GM21619 (cell line): Measurements from ENCODE around the gene HPRT1.
"Not testable (repeated sequence)": the region's sequence is repeated elsewhere in the genome, so short reads cannot be mapped to it uniquely, and the experiment has no call there.

ENCODE experiments used
- ATAC-seq: cut with Tn5 transposase; IDR thresholded peaks from one replicate; pipeline ENCODE4 v1.9.1; 2021; ENCODE audit not compliant: unreplicated experiment

The HPRT1 gene, protein sequence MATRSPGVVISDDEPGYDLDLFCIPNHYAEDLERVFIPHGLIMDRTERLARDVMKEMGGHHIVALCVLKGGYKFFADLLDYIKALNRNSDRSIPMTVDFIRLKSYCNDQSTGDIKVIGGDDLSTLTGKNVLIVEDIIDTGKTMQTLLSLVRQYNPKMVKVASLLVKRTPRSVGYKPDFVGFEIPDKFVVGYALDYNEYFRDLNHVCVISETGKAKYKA

DNA sequence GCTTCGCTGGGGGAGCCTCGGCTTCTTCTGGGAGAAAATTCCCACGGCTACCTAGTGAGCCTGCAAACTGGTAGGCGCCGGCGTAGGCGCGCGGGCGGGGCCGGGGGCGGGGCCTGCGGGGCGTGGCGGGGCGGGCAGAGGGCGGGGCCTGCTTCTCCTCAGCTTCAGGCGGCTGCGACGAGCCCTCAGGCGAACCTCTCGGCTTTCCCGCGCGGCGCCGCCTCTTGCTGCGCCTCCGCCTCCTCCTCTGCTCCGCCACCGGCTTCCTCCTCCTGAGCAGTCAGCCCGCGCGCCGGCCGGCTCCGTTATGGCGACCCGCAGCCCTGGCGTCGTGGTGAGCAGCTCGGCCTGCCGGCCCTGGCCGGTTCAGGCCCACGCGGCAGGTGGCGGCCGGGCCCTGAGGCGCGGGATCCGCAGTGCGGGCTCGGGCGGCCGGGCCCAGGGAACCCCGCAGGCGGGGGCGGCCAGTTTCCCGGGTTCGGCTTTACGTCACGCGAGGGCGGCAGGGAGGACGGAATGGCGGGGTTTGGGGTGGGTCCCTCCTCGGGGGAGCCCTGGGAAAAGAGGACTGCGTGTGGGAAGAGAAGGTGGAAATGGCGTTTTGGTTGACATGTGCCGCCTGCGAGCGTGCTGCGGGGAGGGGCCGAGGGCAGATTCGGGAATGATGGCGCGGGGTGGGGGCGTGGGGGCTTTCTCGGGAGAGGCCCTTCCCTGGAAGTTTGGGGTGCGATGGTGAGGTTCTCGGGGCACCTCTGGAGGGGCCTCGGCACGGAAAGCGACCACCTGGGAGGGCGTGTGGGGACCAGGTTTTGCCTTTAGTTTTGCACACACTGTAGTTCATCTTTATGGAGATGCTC, at the start of gene HPRT1:
TSS of gene HPRT1 (plus strand) at position 161 of the 857 bp plus-strand sequence. CDS start at position 308, 147 bp downstream.
- ATAC-seq: peak; percentile 91

DNA sequence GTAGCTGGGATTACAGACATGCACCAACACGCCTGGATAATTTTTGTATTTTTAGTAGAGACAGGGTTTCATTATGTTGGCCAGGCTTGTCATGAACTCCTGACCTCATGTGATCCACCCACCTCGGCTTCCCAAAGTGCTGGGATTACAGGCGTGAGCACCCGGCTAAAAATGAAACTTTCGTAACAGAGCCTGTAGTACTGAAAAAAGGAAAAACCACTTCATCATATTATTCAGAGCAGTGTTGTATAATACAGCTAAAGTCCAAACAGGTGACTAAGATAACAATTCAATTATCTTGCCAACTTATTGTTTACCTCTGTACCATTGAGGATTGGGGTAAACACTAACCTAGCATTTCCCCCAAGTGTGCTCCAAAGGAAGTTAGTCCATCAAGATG, 43.9 kb upstream of the HPRT1 start:
- no peak for ATAC-seq

DNA sequence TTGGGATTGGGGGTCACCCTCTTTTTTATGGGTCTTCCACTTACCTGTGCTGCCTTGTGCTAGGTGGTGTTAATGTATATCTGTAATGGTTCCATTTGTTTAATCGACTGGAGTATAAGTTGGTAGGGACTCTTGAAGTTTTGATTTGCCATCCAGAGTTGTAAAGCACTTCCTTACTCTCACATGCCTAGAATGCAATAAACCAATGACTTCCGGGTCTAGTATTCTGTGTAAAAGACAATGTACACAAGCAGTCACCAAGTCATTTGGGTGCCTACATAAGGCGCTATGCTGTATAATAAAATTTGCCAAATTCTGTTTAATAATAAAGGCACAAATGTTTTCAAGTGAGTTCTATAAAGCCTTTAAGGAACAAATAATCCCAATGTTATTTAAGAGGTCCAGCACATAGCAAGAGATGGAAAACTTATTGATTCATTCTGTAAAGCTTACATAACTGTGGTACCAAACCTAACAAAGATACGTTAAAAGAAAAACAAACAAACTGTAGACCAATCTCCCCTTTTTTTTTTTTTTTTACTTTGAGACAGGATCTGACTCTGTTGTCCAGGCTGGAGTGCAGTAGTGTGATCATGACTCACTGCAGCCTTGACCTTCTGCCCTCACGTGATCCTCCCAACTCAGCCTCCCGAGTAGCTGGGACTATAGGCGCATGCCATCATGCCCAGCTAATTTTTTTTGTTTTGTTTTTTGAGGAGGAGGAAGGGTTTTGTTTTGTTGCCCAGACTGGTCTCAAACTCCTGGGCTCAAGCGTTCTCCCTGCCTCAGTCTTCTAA, 41.5 kb upstream of the HPRT1 start:
- ATAC-seq: no peak

DNA sequence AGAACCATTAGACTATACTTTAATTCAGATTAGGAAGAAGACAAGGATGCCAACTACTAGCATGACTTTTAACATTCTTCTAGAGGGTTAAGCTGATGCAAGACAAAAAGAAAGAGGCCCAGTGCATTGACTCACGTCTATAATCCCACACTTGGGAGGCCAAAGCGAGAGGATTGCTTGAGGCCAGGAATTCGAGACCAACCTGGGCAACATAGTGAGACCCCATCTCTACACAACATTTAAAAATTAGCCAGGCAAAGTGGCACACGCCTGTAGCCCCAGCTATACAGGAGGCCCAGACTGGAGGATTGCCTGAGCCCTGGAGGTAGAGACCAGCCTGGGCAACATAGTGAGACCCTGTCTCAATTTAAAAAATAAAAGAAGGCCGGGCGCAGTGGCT, 40.2 kb upstream of the HPRT1 start:
- ATAC-seq: no peak

DNA sequence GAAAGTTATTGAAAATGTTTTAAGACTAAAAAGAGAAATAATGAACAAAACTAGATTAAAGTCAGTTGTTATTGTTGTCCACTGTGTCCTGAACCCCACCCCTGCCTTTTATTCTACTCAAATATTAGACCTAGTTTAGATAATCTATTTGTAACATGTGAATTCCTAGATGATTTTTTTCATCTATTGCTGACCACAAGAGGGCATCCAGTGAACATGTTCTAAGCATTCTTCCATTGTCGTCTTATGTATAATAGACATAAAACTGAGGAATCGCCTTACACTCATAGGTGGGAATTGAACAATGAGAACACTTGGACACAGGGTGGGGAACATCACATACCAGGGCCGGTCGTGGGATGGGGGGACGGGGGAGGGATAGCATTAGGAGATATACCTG, 36.4 kb upstream of the HPRT1 start:
- no peak for ATAC-seq

DNA sequence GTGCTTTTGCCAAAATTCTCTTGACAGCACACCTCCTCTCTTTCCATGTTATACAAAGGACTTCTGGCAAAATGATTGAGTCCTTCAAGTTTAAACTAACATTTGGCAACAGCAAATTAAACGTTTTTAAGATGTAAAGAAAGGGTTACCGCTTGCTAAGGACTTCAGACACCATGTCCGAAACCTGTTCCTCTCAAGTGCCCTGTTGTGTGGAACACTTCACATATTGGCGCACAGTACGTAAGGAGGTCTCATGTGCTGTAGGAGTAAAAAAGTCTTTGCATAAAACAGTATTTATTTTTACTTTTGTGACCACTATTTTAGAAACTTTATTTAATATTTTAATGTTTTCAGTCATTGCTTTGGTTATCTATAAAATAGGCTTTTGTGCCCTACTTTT, 33.7 kb upstream of the HPRT1 start:
- no peak for ATAC-seq

DNA sequence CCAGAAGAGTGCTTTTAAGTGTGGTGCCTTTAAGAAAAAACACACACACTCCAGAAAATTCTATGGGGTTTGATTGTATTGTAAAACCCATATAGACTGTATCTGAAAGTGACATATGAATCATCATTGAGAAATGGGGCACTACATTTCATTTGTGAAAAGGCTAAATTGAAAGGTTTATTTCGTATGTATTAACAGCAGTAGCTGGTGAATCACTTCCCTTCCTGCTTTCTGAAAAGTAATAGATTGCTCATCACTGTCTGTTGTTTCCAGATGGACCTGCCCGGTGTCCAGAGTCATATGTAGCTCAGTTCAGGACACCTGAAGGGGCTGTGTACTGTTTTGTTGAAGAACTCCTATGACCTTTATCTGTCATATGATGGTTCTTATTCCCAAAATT, 28.1 kb upstream of the HPRT1 start:
- peak; percentile 48 for ATAC-seq

DNA sequence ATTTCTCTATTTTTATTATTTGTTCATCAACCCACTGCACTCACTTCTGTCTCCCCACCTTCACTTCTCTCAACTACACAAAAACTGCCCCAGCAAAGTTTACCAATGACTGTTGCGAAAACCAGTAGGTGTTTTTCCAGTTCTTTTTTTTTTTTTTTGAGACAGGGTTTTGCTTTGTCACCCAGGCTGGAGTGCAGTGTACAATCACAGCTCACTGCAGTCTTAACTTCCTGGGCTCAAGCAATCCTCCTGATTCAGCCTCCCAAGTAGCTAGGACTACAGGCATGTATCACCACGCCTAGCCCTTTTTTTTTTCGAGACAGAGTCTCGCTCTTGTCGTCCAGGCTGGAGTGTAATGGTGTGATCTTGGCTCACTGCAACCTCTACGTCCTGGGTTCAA, 24.1 kb upstream of the HPRT1 start:
- ATAC-seq: no peak

DNA sequence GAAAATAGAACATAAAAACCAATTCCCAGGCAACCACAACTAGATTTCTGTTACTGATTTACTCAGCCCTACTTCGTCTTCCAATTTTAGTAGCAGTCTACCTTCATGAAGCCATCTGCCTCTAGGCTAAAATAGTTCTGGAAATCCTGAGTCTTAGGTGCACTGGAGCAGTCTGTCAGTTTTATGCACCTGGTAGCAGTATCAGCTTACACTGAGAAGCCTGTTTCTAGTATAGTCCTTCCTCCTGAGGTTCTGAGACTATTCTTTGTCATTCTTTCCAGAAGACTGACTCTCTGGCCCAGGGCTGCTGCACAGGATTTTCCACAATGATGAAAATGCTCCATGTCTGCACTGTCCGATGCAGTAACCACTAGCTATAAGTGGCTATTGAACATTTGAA, 16.9 kb upstream of the HPRT1 start:
- peak; percentile 85 for ATAC-seq

DNA sequence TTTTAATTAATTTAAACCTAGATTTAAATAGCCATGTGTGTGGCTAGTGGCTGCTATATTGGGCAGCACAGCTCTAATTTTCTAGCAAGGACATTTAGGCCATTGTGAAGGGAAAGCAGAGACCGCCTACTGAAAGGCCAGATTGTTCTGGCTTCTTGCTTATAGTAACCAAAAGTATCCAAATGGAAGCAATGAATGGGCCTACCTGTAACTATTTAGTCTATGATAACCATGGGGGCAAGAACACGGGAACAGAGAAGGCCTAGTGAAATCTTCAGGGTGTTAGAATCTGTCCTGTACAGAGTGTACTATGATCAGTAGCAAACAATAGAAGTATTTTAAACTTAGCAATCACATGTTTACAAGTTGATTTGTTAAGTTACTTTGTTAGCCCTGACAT, 16.5 kb upstream of the HPRT1 start:
- peak; percentile 15 for ATAC-seq

DNA sequence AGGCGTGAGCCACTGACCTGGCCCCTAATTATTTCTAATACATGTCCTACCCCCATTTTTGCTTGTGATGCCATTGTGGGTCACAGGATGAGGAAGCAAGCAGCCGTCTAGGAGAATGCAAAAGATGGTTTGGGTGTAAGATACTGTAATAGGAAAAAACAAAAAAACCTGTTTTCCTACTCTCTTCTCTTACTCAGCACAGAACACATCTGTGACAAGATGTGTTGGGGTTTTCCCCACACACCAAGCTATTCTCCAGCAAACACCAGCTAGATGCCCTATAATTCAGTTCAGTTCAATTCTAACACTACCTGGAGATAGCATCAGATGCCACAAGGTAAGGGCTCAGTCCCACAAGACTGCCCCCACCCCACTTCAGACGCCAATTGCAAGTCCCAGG, 15.3 kb upstream of the HPRT1 start:
- no peak for ATAC-seq

DNA sequence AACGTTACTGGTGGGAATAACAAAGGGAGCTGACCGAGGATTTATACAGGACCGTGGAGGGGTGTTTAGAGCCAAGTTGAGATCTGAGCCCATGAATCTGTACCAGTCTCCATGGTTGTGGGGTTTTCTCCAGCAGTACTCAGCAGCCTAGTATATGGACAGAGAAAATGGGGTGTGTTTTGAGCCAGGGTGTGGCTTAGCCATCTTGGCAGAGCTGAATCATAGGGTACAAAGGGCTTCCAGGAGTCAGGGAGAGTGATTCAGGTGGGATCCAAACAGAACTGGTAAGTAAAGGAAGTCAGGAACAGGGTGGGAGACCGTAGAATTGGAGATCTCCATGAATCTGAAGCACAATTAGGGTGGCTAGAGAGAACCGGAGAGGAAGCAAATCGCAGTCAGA, 7.4 kb upstream of the HPRT1 start:
- no peak for ATAC-seq

DNA sequence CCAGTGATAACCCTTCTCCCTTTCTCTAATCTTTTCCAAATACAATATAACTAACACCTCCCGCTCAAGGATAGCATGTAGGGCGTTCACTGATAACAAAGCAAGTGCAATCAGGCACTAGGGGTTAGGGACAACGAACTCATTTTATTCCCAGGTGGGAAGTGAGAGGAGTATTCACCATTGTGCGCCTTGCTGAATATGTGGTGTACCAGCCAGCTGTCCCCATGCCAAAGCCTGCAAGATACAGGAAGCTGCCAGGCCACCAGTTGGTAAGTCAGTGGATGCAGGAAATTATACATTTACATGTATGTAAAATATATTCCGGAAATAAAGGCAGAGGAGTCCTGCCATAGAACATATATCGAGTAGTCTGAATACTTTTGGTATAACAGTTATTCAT, 6.3 kb upstream of the HPRT1 start:
- no peak for ATAC-seq

DNA sequence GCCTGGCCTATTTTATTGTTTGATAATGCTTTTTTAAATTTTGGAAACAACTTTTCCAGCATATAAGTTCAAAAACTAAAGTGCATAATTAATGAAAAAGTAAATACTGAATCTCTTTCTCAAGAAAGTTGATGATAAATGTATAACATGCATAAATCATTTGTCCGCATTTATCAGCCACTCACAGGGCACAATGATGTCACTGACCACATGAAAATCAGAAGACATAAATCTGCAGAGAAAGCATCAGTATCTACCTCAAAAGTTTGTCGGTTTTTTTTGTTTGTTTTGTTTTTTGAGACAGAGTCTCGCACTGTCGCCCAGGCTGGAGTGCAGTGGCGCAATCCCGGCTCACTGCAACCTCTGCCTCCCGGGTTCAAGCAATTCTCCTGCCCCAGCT, 5.5 kb upstream of the HPRT1 start:
- ATAC-seq: no peak

DNA sequence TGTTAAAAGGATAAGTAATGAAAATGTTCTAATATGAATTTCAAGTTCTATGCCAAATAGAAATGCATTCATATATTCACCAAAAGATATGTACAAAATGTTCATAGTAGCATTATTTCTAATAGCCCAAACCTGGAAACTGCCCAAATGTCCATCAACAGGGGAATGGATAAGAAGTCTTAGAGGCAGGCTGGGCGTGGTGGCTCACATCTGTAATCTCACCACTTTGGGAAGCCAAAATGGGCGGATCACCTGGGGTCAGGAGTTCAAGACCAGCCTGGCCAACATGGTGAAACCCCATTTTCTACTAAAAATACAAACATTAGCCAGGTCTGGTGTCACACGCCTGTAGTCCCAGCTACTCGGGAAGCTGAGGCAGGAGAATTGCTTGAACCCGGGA, 2.3 kb upstream of the HPRT1 start:
- ATAC-seq: no peak

DNA sequence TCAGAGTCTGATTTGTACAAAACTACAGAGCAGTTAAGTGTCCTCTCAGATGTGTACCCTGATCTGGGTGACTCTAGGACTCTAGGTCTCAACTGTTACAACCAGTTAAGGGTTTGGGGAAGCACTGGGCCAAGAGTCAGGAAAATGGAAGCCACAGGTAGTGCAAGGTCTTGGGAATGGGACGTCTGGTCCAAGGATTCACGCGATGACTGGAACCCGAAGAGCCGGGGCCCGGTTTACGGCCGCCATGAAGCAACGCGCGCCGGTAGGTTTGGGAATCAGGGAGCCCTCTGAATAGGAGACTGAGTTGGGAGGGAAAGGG, 321 bp upstream of the HPRT1 start:
- peak; percentile 19 for ATAC-seq

DNA sequence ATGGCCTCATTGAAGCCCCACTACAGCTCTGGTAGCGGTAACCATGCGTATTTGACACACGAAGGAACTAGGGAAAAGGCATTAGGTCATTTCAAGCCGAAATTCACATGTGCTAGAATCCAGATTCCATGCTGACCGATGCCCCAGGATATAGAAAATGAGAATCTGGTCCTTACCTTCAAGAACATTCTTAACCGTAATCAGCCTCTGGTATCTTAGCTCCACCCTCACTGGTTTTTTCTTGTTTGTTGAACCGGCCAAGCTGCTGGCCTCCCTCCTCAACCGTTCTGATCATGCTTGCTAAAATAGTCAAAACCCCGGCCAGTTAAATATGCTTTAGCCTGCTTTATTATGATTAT, 876 bp downstream of the HPRT1 start:
- ATAC-seq: peak; percentile 7

DNA sequence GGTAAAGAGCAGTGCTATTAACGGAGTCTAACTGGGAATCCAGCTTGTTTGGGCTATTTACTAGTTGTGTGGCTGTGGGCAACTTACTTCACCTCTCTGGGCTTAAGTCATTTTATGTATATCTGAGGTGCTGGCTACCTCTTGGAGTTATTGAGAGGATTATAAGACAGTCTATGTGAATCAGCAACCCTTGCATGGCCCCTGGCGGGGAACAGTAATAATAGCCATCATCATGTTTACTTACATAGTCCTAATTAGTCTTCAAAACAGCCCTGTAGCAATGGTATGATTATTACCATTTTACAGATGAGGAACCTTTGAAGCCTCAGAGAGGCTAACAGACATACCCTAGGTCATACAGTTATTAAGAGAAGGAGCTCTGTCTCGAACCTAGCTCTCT, 1.5 kb downstream of the HPRT1 start:
- ATAC-seq: no peak

DNA sequence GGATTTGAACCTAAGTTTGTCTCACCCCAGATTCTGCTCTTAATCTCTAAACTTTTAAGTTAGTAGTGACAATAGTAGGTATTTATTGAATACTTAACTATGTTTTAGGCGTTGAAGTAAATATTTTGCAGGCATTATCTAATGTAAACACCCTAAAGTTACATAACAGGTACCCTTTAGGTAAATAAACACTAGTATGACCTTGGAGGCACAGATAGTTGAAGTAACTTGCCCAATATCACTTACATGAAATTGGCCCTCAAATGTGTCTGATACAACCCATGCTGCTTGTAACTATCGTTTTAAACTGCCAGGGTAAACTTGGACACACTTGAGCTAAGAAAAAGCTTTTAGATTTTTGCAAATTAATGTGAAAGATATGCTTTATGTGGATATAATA, 3.0 kb downstream of the HPRT1 start:
- ATAC-seq: no peak

DNA sequence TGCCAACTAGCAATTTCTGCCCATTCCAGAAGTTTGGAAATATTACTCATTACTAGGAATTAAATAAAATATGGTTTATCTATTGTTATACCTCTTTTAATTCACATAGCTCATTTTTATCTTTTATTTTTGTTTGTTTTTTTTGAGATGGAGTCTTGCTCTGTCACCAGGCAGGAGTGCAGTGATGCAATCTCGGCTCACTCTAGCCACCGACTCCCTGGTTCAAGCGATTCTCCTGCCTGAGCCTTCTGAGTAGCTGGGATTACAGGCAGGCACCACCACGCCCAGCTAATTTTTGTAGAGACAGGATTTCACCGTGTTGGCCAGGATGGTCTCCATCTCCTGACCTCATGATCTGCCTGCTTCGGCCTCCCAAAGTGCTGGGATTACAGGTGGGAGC, 4.5 kb downstream of the HPRT1 start:
- ATAC-seq: not testable (repeated sequence)

DNA sequence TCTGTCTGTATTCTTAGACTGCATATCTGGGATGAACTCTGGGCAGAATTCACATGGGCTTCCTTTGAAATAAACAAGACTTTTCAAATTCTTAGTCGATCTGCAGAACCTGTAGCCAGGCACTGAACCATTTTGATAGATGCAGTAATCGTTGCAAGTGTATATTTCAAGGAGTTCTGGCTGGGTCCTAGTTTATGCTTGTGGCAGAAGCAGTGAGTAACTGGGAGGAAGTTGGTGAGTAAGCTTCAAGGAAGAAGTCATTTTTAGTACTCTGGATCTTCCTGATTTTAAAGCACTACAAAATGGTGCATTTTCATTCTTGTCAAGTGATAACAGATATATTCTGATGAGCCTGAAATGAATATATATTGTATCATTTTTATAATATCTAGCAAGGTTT, 9.5 kb downstream of the HPRT1 start:
- no peak for ATAC-seq

DNA sequence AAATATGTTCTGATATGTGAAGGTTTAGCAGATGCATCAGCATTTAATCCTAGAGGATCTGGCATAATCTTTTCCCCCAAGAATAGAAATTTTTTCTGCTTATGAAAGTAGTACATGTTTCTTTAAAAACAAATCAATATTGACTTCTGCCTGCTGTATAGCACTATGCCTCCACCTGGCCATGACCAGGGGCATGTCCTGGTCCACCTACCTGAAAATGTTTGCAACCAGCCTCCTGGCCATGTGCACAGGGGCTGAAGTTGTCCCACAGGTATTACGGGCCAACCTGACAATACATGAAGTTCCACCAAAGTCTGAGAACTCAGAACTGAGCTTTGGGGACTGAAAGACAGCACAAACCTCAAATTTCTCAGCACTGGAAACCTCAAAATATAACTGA, 10.0 kb downstream of the HPRT1 start:
- ATAC-seq: no peak
